ENCODE results near the gene ADAMTS12. TPM values are rescaled to one million over a fixed set of nuclear protein-coding genes. Genes with fewer than 3 reads are reported as not detected.
"Not testable (repeated sequence)": the region's sequence is repeated elsewhere in the genome, so short reads cannot be mapped to it uniquely, and the experiment has no call there.

ADAMTS12 gene
- total and polyA plus RNA-seq, 9 of the 15 experiments (the other 6 are each of a cell fraction or from before 2014, with no cell fraction given) = 0.11 TPM; not detected in 8

GRCh38 chr5:33516421-33516820 lies 375.4 kb downstream of the ADAMTS12 start (continued):
- TF ChIP-seq, protein P1, sequence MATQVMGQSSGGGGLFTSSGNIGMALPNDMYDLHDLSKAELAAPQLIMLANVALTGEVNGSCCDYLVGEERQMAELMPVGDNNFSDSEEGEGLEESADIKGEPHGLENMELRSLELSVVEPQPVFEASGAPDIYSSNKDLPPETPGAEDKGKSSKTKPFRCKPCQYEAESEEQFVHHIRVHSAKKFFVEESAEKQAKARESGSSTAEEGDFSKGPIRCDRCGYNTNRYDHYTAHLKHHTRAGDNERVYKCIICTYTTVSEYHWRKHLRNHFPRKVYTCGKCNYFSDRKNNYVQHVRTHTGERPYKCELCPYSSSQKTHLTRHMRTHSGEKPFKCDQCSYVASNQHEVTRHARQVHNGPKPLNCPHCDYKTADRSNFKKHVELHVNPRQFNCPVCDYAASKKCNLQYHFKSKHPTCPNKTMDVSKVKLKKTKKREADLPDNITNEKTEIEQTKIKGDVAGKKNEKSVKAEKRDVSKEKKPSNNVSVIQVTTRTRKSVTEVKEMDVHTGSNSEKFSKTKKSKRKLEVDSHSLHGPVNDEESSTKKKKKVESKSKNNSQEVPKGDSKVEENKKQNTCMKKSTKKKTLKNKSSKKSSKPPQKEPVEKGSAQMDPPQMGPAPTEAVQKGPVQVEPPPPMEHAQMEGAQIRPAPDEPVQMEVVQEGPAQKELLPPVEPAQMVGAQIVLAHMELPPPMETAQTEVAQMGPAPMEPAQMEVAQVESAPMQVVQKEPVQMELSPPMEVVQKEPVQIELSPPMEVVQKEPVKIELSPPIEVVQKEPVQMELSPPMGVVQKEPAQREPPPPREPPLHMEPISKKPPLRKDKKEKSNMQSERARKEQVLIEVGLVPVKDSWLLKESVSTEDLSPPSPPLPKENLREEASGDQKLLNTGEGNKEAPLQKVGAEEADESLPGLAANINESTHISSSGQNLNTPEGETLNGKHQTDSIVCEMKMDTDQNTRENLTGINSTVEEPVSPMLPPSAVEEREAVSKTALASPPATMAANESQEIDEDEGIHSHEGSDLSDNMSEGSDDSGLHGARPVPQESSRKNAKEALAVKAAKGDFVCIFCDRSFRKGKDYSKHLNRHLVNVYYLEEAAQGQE (IDR thresholded peaks at IDR 0.05; ENCODE audit: borderline replicate concordance) = no peak
- TF ChIP-seq, protein P1 (CRISPR knock-in tag; IDR thresholded peaks at IDR 0.05; ENCODE audit: low read depth) = no peak
- TF ChIP-seq ZNF830 (CRISPR knock-in tag; IDR thresholded peaks at IDR 0.05) = no peak

DNA sequence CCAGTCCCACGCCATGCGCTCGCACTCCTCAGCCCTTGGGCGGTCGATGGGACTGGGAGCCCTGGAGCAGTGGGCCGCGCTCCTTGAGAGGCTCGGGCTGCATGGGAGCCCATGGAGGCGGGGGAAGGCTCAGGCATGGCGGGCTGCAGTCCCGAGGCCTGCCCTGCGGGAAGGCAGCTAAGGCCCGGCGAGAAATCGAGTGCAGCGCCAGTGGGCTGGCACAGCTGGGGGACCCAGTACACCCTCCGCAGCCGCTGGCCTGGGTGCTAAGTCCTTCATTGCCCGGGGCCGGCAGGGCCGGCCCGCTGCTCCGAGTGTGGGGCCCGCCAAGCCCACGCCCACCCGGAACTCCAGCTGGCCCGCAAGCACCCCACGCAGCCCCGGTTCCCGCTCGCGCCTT lies 376.4 kb downstream of the ADAMTS12 start:
- H3K79me2 ChIP-seq (ENCODE audit: control insufficient read depth, insufficient read depth, low read length); DNase-seq (ENCODE audit: extremely low read depth in 1 of 4, low spot score in 3 of 4); H4K20me1 ChIP-seq (replicated peaks; ENCODE audit: control insufficient read depth, insufficient read depth, low read length); H3K9me1 ChIP-seq (ENCODE audit: control insufficient read depth, insufficient read depth, low read length); BruUV-seq (replicated peaks); H3K9ac ChIP-seq (ENCODE audit: insufficient read depth in 1 of 2, low read depth in 2 of 2, low read length in 2 of 2); ATAC-seq; CTCF ChIA-PET (ENCODE audit: low intra/inter-chr PET ratio); in situ Hi-C loops (cut with MboI); H3K9me3 ChIP-seq (replicated peaks; ENCODE audit: control insufficient read depth, insufficient read depth, low read depth, low read length); H3K27me3 ChIP-seq (ENCODE audit: control insufficient read depth in 2 of 2, insufficient read depth in 2 of 2, low read length in 2 of 2); H2AFZ ChIP-seq (ENCODE audit: low read depth, low read length); intact Hi-C loops (cut with micrococcal nuclease); H3K36me3 ChIP-seq (ENCODE audit: control insufficient read depth, insufficient read depth, low read length); H3K4me3 ChIP-seq; H3K4me1 ChIP-seq (replicated peaks in 1 of 2; ENCODE audit: control insufficient read depth in 2 of 2, insufficient read depth in 2 of 2, low read length in 2 of 2); H3K4me2 ChIP-seq (ENCODE audit: insufficient read depth, low read length); H3K27ac ChIP-seq (ENCODE audit: extremely low read depth, low read depth, low read length); FAIRE-seq: not testable (repeated sequence)
- POLR2A ChIA-PET = interaction anchor here (1.0 kb wide), 1 partner anchor 14 kb away, joined by 4 read pairs; no protein-coding TSS in a partner anchor
- WGBS (ENCODE audit: insufficient coverage, low coverage, missing lambda C conversion rate) = 43% methylated on average over 21 of the region's 32 CpGs
